Hepatocyte (in vitro differentiated cells): ENCODE results near the gene COL4A2. TPM values are rescaled to one million over a fixed set of nuclear protein-coding genes. Genes with fewer than 3 reads are reported as not detected.

ENCODE experiments used
- DNase-seq: peaks from one replicate; pipeline ENCODE4 v3.0.0-alpha.2; 2016; ENCODE audit warnings: low spot score
- H2AFZ ChIP-seq: fragments of 200-600 bp; sonication (generic); 2 replicates; pipeline ENCODE4 v1.6.0; 2016; ENCODE audit warnings: antibody characterized with exemption, mild to moderate bottlenecking
- H3K27ac ChIP-seq: fragments of 200-600 bp; sonication (generic); 2 replicates; pipeline ENCODE4 v1.5.1; 2016; ENCODE audit warnings: mild to moderate bottlenecking
- H3K27me3 ChIP-seq: fragments of 200-600 bp; sonication (generic); 2 replicates; pipeline ENCODE4 v1.6.1; 2016
- H3K36me3 ChIP-seq: fragments of 200-600 bp; sonication (generic); replicated peaks from 2 replicates; pipeline ENCODE4 v1.5.1; 2016; ENCODE audit warnings: low read depth; ENCODE audit not compliant: insufficient read depth
- H3K4me1 ChIP-seq: fragments of 200-600 bp; sonication (generic); 2 replicates; pipeline ENCODE4 v1.5.1; 2016; ENCODE audit warnings: mild to moderate bottlenecking, moderate library complexity; ENCODE audit not compliant: insufficient read depth
- H3K4me2 ChIP-seq: fragments of 200-600 bp; sonication (generic); 2 replicates; pipeline ENCODE4 v1.6.0; 2016
- H3K4me3 ChIP-seq: fragments of 200-600 bp; sonication (generic); 2 replicates; pipeline ENCODE4 v1.5.1; 2016; ENCODE audit warnings: mild to moderate bottlenecking
- H3K79me2 ChIP-seq: fragments of 200-600 bp; sonication (generic); 2 replicates; pipeline ENCODE4 v1.6.0; 2017; ENCODE audit warnings: mild to moderate bottlenecking
- H3K9me2 ChIP-seq: fragments of 200-600 bp; sonication (generic); replicated peaks from 2 replicates; pipeline ENCODE4 v1.6.0; 2017; ENCODE audit warnings: mild to moderate bottlenecking; ENCODE audit not compliant: insufficient read depth
- H3K9me3 ChIP-seq: fragments of 200-600 bp; sonication (generic); 2 replicates; pipeline ENCODE4 v1.5.1; 2016; ENCODE audit warnings: low read depth, mild to moderate bottlenecking
- H4K20me1 ChIP-seq: fragments of 200-600 bp; sonication (generic); 2 replicates; pipeline ENCODE4 v1.6.0; 2016; ENCODE audit warnings: mild to moderate bottlenecking; ENCODE audit not compliant: insufficient read depth, poor library complexity, severe bottlenecking
- CTCF ChIP-seq: fragments of 200-600 bp; sonication (generic); IDR thresholded peaks from 2 replicates; pipeline ENCODE4 v1.5.1; 2016; ENCODE audit warnings: antibody characterized with exemption, mild to moderate bottlenecking; ENCODE audit not compliant: poor library complexity
- EZH2 ChIP-seq: fragments of 200-600 bp; sonication (generic); IDR thresholded peaks from 2 replicates; pipeline ENCODE4 v1.6.1; 2016; ENCODE audit warnings: antibody characterized with exemption, mild to moderate bottlenecking, borderline replicate concordance
- EZH2phosphoT487 ChIP-seq: fragments of 200-600 bp; sonication (generic); IDR thresholded peaks from one replicate; pipeline ENCODE4 v1.6.1; 2018; ENCODE audit warnings: antibody characterized with exemption, mild to moderate bottlenecking, low read depth, moderate library complexity; ENCODE audit not compliant: unreplicated experiment, severe bottlenecking
- WGBS: methylation state at CpG from one replicate; pipeline ENCODE4 v1.1.6; 2016; ENCODE audit warnings: low lambda C conversion rate; ENCODE audit errors: missing lambda C conversion rate; 5-methylcytosine and 5-hydroxymethylcytosine counted together
- polyA plus RNA-seq: library from polyadenylated mRNA; unstranded; fragments of >200 nt; fragmentation: Nextera tagmentation; extraction: Ambion mirVana; gene quantifications from 2 replicates; pipeline ENCODE4 v1.2.1, GENCODE V29; 2016
- total RNA-seq: library from RNA; depleted of rRNA; stranded (reverse); fragments of >200 nt; gene quantifications from 2 replicates; pipeline ENCODE4 v1.2.3, GENCODE V29; 2014

The COL4A2 gene
- total and polyA plus RNA-seq, 2 experiments from 2014 or later, result 171 to 221 TPM

- 70% methylated on average over 6 of the region's 6 CpGs for WGBS
- Histone ChIP-seq H3K4me2 (no peak overlapping the region), H3K27ac (peak overlapping the region; percentile 51), H3K9me3 (no peaks in the 10 kb centered on the region), H2AFZ (no peak overlapping the region), H3K9me2 (no peaks in the 10 kb centered on the region), H3K4me3 (no peak overlapping the region), H3K36me3 (no peaks in the 10 kb centered on the region), H4K20me1 (no peaks in the 10 kb centered on the region), H3K4me1 (peaks cover 23% of the 10 kb centered on the region), H3K27me3 (no peaks in the 10 kb centered on the region), H3K79me2 (peaks cover 60% of the 10 kb centered on the region)
- DNase-seq, result no peak
- TF ChIP-seq EZH2phosphoT487 (no peak), CTCF (no peak), EZH2 (no peak)
Observed at GRCh38 chr13:110528911-110529310, 221.8 kb downstream of the COL4A2 start.

DNA sequence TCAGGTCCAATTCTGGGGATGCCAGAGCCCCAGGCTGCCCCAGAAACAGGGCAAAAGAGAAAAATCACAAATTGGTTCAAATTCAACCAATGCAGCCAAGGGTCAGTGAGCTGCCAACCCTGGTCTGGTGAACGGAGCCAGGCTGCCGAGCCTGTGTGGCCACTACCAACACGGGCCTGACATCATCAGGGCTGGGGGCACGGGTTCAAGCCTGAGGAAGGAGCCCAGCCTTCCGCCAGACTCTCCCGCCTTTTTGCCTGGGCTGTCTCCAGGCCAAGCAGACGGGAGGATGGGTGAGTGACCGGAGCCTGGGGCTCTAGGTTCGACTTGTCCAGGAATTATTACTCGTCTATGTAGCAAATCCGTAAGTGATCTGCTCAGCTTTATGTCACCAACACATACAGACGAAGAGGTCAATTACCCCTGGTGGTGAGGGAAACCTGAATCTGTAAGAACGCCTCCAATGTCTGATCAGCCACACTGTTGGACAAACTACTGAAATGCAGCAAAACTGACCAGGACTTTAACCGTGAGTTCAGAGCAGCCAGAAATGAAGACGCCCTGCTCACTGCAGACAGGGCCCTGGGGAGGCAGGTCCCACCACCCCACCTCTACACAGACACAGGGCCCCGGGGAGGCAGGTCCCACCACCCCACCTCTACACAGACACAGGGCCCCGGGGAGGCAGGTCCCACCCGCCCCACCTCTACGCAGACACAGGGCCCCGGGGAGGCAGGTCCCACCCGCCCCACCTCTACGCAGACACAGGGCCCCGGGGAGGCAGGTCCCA lies 222.6 kb downstream of the COL4A2 start:
- WGBS, result 77% methylated on average over 16 of the region's 23 CpGs
- no peaks in the 10 kb centered on the region for H4K20me1 ChIP-seq

GRCh38 chr13:110531100-110531499 lies 224.0 kb downstream of the COL4A2 start:
- no peak overlapping the region for H2AFZ ChIP-seq
- H3K27me3 ChIP-seq, result no peaks in the 10 kb centered on the region
- H3K4me2 ChIP-seq, result no peak overlapping the region
- no peaks in the 10 kb centered on the region for H4K20me1 ChIP-seq
- H3K9me2 ChIP-seq, result no peaks in the 10 kb centered on the region
- DNase-seq, result no peak
- H3K4me1 ChIP-seq, result peaks cover 23% of the 10 kb centered on the region
- H3K79me2 ChIP-seq, result peaks cover 71% of the 10 kb centered on the region
- H3K9me3 ChIP-seq, result no peaks in the 10 kb centered on the region
- H3K27ac ChIP-seq, result no peak overlapping the region
- WGBS, result 88% methylated on average over 7 of the region's 7 CpGs
- TF ChIP-seq EZH2phosphoT487 (no peak), CTCF (no peak), EZH2 (no peak)
- H3K4me3 ChIP-seq, result no peak overlapping the region
- no peaks in the 10 kb centered on the region for H3K36me3 ChIP-seq

More for the DNA sequence above, 222.6 kb downstream of the COL4A2 start:
- no peak overlapping the region for H2AFZ ChIP-seq
- no peaks in the 10 kb centered on the region for H3K9me2 ChIP-seq
- DNase-seq, result no peak
- H3K27ac ChIP-seq, result peak overlapping the region; percentile 51
- H3K36me3 ChIP-seq, result no peaks in the 10 kb centered on the region
- peaks cover 66% of the 10 kb centered on the region for H3K79me2 ChIP-seq
- no peaks in the 10 kb centered on the region for H3K9me3 ChIP-seq
- no peak overlapping the region for H3K4me2 ChIP-seq
- no peaks in the 10 kb centered on the region for H3K27me3 ChIP-seq
- no peak overlapping the region for H3K4me3 ChIP-seq
- H3K4me1 ChIP-seq, result peaks cover 23% of the 10 kb centered on the region
- TF ChIP-seq EZH2 (no peak), CTCF (no peak), EZH2phosphoT487 (no peak)
